Nephron progenitor cell (in vitro differentiated cells): ENCODE results near the gene ZNF438.

Source experiments
- DNase-seq: peaks from one replicate; pipeline ENCODE4 v3.0.0; 2021
- H3K27ac Mint-ChIP-seq: 2 replicates; pipeline ENCODE4 v1.8.0; 2021; ENCODE audit warnings: mild to moderate bottlenecking, moderate library complexity, mixed read lengths
- H3K27me3 Mint-ChIP-seq: 2 replicates; pipeline ENCODE4 v1.8.0; 2021; ENCODE audit warnings: mild to moderate bottlenecking, low read depth, mixed read lengths; ENCODE audit not compliant: poor library complexity
- H3K36me3 Mint-ChIP-seq: 2 replicates; pipeline ENCODE4 v1.8.0; 2021; ENCODE audit warnings: low read depth, mixed read lengths
- H3K4me1 Mint-ChIP-seq: 2 replicates; pipeline ENCODE4 v1.8.0; 2021; ENCODE audit warnings: mixed read lengths
- H3K4me3 Mint-ChIP-seq: 2 replicates; pipeline ENCODE4 v1.8.0; 2021; ENCODE audit warnings: mild to moderate bottlenecking, moderate library complexity, mixed read lengths
- H3K9me3 Mint-ChIP-seq: 2 replicates; pipeline ENCODE4 v1.8.0; 2021; ENCODE audit warnings: mild to moderate bottlenecking, moderate library complexity, mixed read lengths
- CTCF ChIP-seq: fragments of 200-600 bp; sonication (generic); IDR thresholded peaks from 2 replicates; pipeline ENCODE4 v1.5.0; 2021; ENCODE audit warnings: antibody characterized with exemption

ZNF438 gene

GRCh38 chr10:30818010-30818660, 213.5 kb downstream of the ZNF438 start:
- peaks cover 94% of the 10 kb centered on the region for H3K4me1 Mint-ChIP-seq
- no peaks in the 10 kb centered on the region for H3K36me3 Mint-ChIP-seq
- peak overlapping the region; percentile 90 for H3K27ac Mint-ChIP-seq
- no peaks in the 10 kb centered on the region for H3K9me3 Mint-ChIP-seq
- H3K4me3 Mint-ChIP-seq, result no peak overlapping the region
- TF ChIP-seq CTCF, result no peak
- H3K27me3 Mint-ChIP-seq, result peaks cover 15% of the 10 kb centered on the region
- peak; percentile 40 for DNase-seq

GRCh38 chr10:30817541-30817940, 214.1 kb downstream of the ZNF438 start:
- no peak overlapping the region for H3K4me3 Mint-ChIP-seq
- H3K36me3 Mint-ChIP-seq, result no peaks in the 10 kb centered on the region
- peak overlapping the region; percentile 72 for H3K27ac Mint-ChIP-seq
- no peak for TF ChIP-seq CTCF
- H3K9me3 Mint-ChIP-seq, result no peaks in the 10 kb centered on the region
- H3K4me1 Mint-ChIP-seq, result peaks cover 95% of the 10 kb centered on the region
- DNase-seq, result no peak
- peaks cover 17% of the 10 kb centered on the region for H3K27me3 Mint-ChIP-seq

DNA sequence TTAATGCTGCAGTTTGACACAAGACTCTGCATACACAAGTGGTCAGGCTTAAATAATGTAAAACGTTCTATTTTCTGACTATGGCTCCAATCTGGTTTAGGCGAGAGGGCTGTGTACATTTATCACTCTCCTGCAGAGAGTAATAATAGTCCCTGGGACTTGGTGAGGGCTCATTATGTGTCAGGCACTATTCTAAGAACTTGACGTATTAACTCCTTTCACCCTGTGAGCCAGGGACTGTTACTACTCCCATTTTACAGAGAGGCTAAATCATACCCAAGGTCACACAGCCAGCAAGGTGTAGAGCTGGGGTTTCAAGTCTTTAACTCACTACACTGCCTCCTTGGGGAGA, 214.9 kb downstream of the ZNF438 start:
- Mint-ChIP-seq H3K36me3 (no peaks in the 10 kb centered on the region), H3K27ac (peak overlapping the region; percentile 96), H3K9me3 (no peaks in the 10 kb centered on the region), H3K27me3 (peaks cover 17% of the 10 kb centered on the region), H3K4me1 (peaks cover 95% of the 10 kb centered on the region), H3K4me3 (no peak overlapping the region)
- no peak for TF ChIP-seq CTCF
- DNase-seq, result no peak

GRCh38 chr10:30816159-30816819, 215.4 kb downstream of the ZNF438 start:
- Mint-ChIP-seq H3K36me3 (no peaks in the 10 kb centered on the region), H3K27me3 (peaks cover 17% of the 10 kb centered on the region), H3K4me3 (no peak overlapping the region), H3K4me1 (peaks cover 95% of the 10 kb centered on the region), H3K9me3 (no peaks in the 10 kb centered on the region), H3K27ac (peak overlapping the region; percentile 96)
- DNase-seq, result peak; percentile 37
- no peak for TF ChIP-seq CTCF

- DNase-seq, result no peak
These were observed 217.7 kb downstream of the ZNF438 start for GRCh38 chr10:30813872-30814481.

More at GRCh38 chr10:30813872-30814481, 217.7 kb downstream of the ZNF438 start:
- no peak for TF ChIP-seq CTCF
- H3K36me3 Mint-ChIP-seq, result no peaks in the 10 kb centered on the region
- H3K4me3 Mint-ChIP-seq, result no peak overlapping the region
- peaks cover 13% of the 10 kb centered on the region for H3K27me3 Mint-ChIP-seq
- H3K9me3 Mint-ChIP-seq, result no peaks in the 10 kb centered on the region
- no peak overlapping the region for H3K27ac Mint-ChIP-seq
- peaks cover 77% of the 10 kb centered on the region for H3K4me1 Mint-ChIP-seq
